K562 (cell line): ENCODE measurements around the gene BLZF1. TPM values are rescaled to one million over a fixed set of nuclear protein-coding genes. Genes with fewer than 3 reads are reported as not detected.
A peak's percentile ranks its signal among the peaks of the same experiment; 100 is the strongest.

Source experiments
- ATAC-seq: fragments of 200-7000 bp; cut with Tn5 transposase; 3 replicates; pipeline ENCODE4 v1.9.1; 2020; ENCODE audit warnings: moderate library complexity
- BruUV-seq: library from RNA; stranded (reverse); fragments of 400-500 nt; replicated peaks from 2 replicates; lab custom pipeline; 2021; lab: Mats Ljungman, UMichigan
- CTCF ChIA-PET: fragments of 300-600 bp; formaldehyde crosslinking; extraction: SDS; loops from one replicate; lab custom pipeline; 2021; ENCODE audit warnings: low intra/inter-chr PET ratio; lab: Yijun Ruan, JAX
- POLR2A ChIA-PET: fragments of 300-600, 350-650 bp; sonication (Branson Sonifier 250); formaldehyde crosslinking; extraction: SDS; loops from one replicate; lab custom pipeline; 2021; ENCODE audit warnings: antibody characterized with exemption, inconsistent platforms; lab: Yijun Ruan, JAX
- DNase-seq, 4 experiments: peaks; one replicate each; pipeline versions ENCODE4 v3.0.0 to v3.0.0-alpha.2; 2011 to 2018; ENCODE audit warnings: low spot score in 3 of 4, mixed read lengths in 3 of 4; ENCODE audit errors: extremely low read depth in 1 of 4
- FAIRE-seq: peaks from 2 replicates; lab custom pipeline; 2011; peaks lifted over from hg19 to GRCh38; lab: Jason Lieb, UNC
- H2AFZ ChIP-seq: 2 replicates; pipeline ENCODE4 v1.6.0; 2011; ENCODE audit warnings: low read depth, low read length, control low read depth, inconsistent platforms
- H3K27ac ChIP-seq: fragments of 200-600 bp; 3 replicates; pipeline ENCODE4 v1.8.0; 2011; ENCODE audit warnings: low read depth, mild to moderate bottlenecking, control low read depth, inconsistent platforms, low read length, moderate library complexity, mixed read lengths; ENCODE audit errors: extremely low read depth
- H3K27me3 ChIP-seq, 2 experiments: fragments of 300-600 bp in 1 of 2; 2 replicates in 1 of 2; 3 replicates in 1 of 2; pipeline versions ENCODE4 v1.6.0 to v1.8.0; 2011; ENCODE audit warnings: inconsistent platforms in 2 of 2, low read length in 2 of 2, mild to moderate bottlenecking in 1 of 2, mixed read lengths in 1 of 2, moderate library complexity in 1 of 2; ENCODE audit not compliant: control insufficient read depth in 2 of 2, insufficient read depth in 2 of 2
- H3K36me3 ChIP-seq: fragments of 300-600 bp; 3 replicates; pipeline ENCODE4 v1.8.0; 2011; ENCODE audit warnings: mild to moderate bottlenecking, low read length, inconsistent platforms; ENCODE audit not compliant: control insufficient read depth, insufficient read depth
- H3K4me1 ChIP-seq, 2 experiments: fragments of 200-600 bp in 1 of 2; replicated peaks in 1 of 2; 2 replicates in 1 of 2; 3 replicates in 1 of 2; pipeline versions ENCODE4 v1.5.1 to v1.8.0; 2011; ENCODE audit warnings: inconsistent platforms in 2 of 2, low read length in 2 of 2, mild to moderate bottlenecking in 1 of 2, mixed read lengths in 1 of 2, moderate library complexity in 1 of 2; ENCODE audit not compliant: control insufficient read depth in 2 of 2, insufficient read depth in 2 of 2
- H3K4me2 ChIP-seq: 2 replicates; pipeline ENCODE4 v1.6.1; 2011; ENCODE audit warnings: low read length, control low read depth, inconsistent platforms, mixed read lengths; ENCODE audit not compliant: insufficient read depth
- H3K4me3 ChIP-seq: fragments of 200-600 bp; sonication (generic), shearing (Covaris generic); 2 replicates; pipeline ENCODE4 v1.5.1; 2016; ENCODE audit warnings: control low read depth, inconsistent platforms
- H3K79me2 ChIP-seq: fragments of 200-600 bp; 3 replicates; pipeline ENCODE4 v1.8.0; 2011; ENCODE audit warnings: low read length, inconsistent platforms; ENCODE audit not compliant: control insufficient read depth, insufficient read depth
- H3K9ac ChIP-seq, 2 experiments: 2 replicates each; pipeline versions ENCODE4 v1.6.0 to v1.6.1; 2011; ENCODE audit warnings: low read depth in 2 of 2, low read length in 2 of 2, control low read depth in 1 of 2, inconsistent platforms in 1 of 2, mild to moderate bottlenecking in 1 of 2, mixed read lengths in 1 of 2; ENCODE audit not compliant: insufficient read depth in 1 of 2
- H3K9me1 ChIP-seq: one replicate; pipeline ENCODE4 v1.6.0; 2011; ENCODE audit warnings: inconsistent platforms, mild to moderate bottlenecking, low read length, moderate library complexity; ENCODE audit not compliant: control insufficient read depth, insufficient read depth
- H3K9me3 ChIP-seq: replicated peaks from 2 replicates; pipeline ENCODE4 v1.5.1; 2011; ENCODE audit warnings: low read depth, low read length, inconsistent platforms; ENCODE audit not compliant: control insufficient read depth, insufficient read depth
- H4K20me1 ChIP-seq: replicated peaks from 2 replicates; pipeline ENCODE4 v1.6.1; 2011; ENCODE audit warnings: low read length, inconsistent platforms, mixed read lengths; ENCODE audit not compliant: control insufficient read depth, insufficient read depth
- BRD4 ChIP-seq: fragments of 200-600 bp; sonication (generic); IDR thresholded peaks from 2 replicates; pipeline ENCODE4 v1.6.1; 2017; ENCODE audit warnings: inconsistent platforms
- CBFA2T3 ChIP-seq: fragments of 450-650 bp; IDR thresholded peaks from 2 replicates; pipeline ENCODE4 v1.6.1; 2017
- EP300 ChIP-seq: IDR thresholded peaks from 2 replicates; pipeline ENCODE4 v1.6.1; 2012; ENCODE audit warnings: low read length, improper control_type of control experiment
- GATAD2B ChIP-seq: fragments of 450-650 bp; IDR thresholded peaks from 2 replicates; pipeline ENCODE4 v1.6.1; 2017; ENCODE audit warnings: mild to moderate bottlenecking, borderline replicate concordance
- HMBOX1 ChIP-seq: sonication (generic); IDR thresholded peaks from 2 replicates; pipeline ENCODE4 v1.6.1; 2016
- REST ChIP-seq, 2 experiments: fragments of 450-650 bp; formaldehyde crosslinking in 1 of 2; IDR thresholded peaks; 2 replicates each; pipeline versions ENCODE4 v1.4.0 to v1.6.1; 2014 to 2020; ENCODE audit warnings: mild to moderate bottlenecking in 2 of 2, borderline replicate concordance in 1 of 2, low read depth in 1 of 2
- SNRNP70 ChIP-seq: fragments of 200-400 bp; formaldehyde crosslinking; optimal IDR thresholded peaks from 2 replicates; pipeline ENCODE3; 2017; ENCODE audit warnings: low read depth, low read length
- ZBTB17 ChIP-seq: fragments of 450-650 bp; formaldehyde crosslinking; IDR thresholded peaks from 2 replicates; pipeline ENCODE4 v1.4.0; 2020; ENCODE audit warnings: mild to moderate bottlenecking
- ZNF398 ChIP-seq: fragments of 250-450 bp; sonication (Bioruptor Pico); IDR thresholded peaks from 2 replicates; pipeline ENCODE4 v1.8.0; 2021; ENCODE audit warnings: moderate library complexity, mild to moderate bottlenecking, inconsistent platforms
- ZNF644 ChIP-seq: fragments of 200-800 bp; sonication (Bioruptor generic); IDR thresholded peaks from 2 replicates; pipeline ENCODE4 v1.6.1; 2016; ENCODE audit warnings: low read depth, missing genetic modification characterization, missing compliant biosample characterization
- WGBS: fragments of 100-300 bp; shearing (Covaris generic); methylation state at CpG from one replicate; pipeline ENCODE4 v1.1.6; 2016; ENCODE audit warnings: low coverage, mixed read lengths; ENCODE audit not compliant: insufficient coverage; ENCODE audit errors: missing lambda C conversion rate; 5-methylcytosine and 5-hydroxymethylcytosine counted together
- in situ Hi-C: fragments of 300-500 bp; cut with MboI; formaldehyde crosslinking; loops from 4 replicates; pipeline ENCODE4 v1.15.0; 2018; ENCODE audit warnings: inconsistent platforms, mixed read lengths
- intact Hi-C: fragments of 100-400 bp; cut with micrococcal nuclease; formaldehyde crosslinking; loops from 2 replicates; pipeline ENCODE4 v1.14.2; 2022
- polyA plus RNA-seq, 8 experiments: library from polyadenylated mRNA; depleted of rRNA in 4 of 8; stranded (reverse) in 5 of 8; unstranded in 3 of 8; fragments of >200 nt; fragmentation: Nextera tagmentation in 2 of 8; fragmentation: Illumina TruSeq in 1 of 8; extraction: Ambion mirVana in 2 of 8; extraction: Trizol in 1 of 8; gene quantifications; 2 replicates each; pipeline versions ENCODE4 v1.2.1 to v1.2.3, GENCODE V29; 2011 to 2014; ENCODE audit warnings: inconsistent platforms in 1 of 8, missing spikeins in 1 of 8
- total RNA-seq, 7 experiments: library from RNA; depleted of rRNA in 6 of 7; stranded (reverse); fragments of >200 nt in 6 of 7; fragmentation: Illumina TruSeq in 2 of 7; extraction: Trizol in 2 of 7; gene quantifications; 2 replicates each; pipeline versions ENCODE4 v1.2.1 to v1.2.3, GENCODE V29; 2011 to 2021; ENCODE audit warnings: low replicate concordance in 1 of 7

The BLZF1 gene
- total and polyA plus RNA-seq, 9 of the 15 experiments (the other 6 are each of a cell fraction or from before 2014, with no cell fraction given) = 20.5 to 32.8 (median 25.3) TPM

GRCh38 chr1:169345511-169345910, 22.5 kb upstream of the BLZF1 start:
- TF ChIP-seq SNRNP70 = no peak
- TF ChIP-seq EP300 = peak; percentile 13; the same call in 1 of the 2 replicates
- 0 out of 2 replicates have a peak, but pooled peaks have one; percentile 12 for TF ChIP-seq REST (IDR thresholded peaks at IDR 0.05; ENCODE audit: borderline replicate concordance)
- TF ChIP-seq REST (CRISPR knock-in tag; IDR thresholded peaks at IDR 0.05; ENCODE audit: low read depth) = no peak
- peak; percentile 69; the same call in 1 of the 2 replicates for TF ChIP-seq ZBTB17 (CRISPR knock-in tag)
- no peak for TF ChIP-seq ZNF644 (tag)
- TF ChIP-seq ZNF398 (CRISPR knock-in tag) = no peak
- 0 out of 2 replicates have a peak, but pooled peaks have one; percentile 22 for TF ChIP-seq GATAD2B
- TF ChIP-seq HMBOX1 = peak; percentile 67
- 0 out of 2 replicates have a peak, but pooled peaks have one; percentile 13 for TF ChIP-seq BRD4
- TF ChIP-seq CBFA2T3 = 0 out of 2 replicates have a peak, but pooled peaks have one; percentile 24
- CTCF ChIA-PET = no interaction called here
- BruUV-seq = no TSS peak
- peak; percentile 59 for ATAC-seq
- H3K4me3 ChIP-seq = no peak overlapping the region
- peak overlapping the region; percentile 33; the same call in 1 of the 2 replicates for H3K4me2 ChIP-seq
- H3K9me3 ChIP-seq = no peaks in the 10 kb centered on the region
- no peaks in the 10 kb centered on the region for H3K36me3 ChIP-seq
- H3K27me3 ChIP-seq = no peaks in the 10 kb centered on the region
- peaks cover 0 to 10% of the 10 kb centered on the region in 2 experiments; a peak in 3 of 5 replicates for H3K4me1 ChIP-seq
- H4K20me1 ChIP-seq = no peaks in the 10 kb centered on the region
- no peak overlapping the region for H3K9ac ChIP-seq
- DNase-seq = no peak
- POLR2A ChIA-PET = interaction anchor here (1.2 kb wide), 1 partner anchor 234 kb away, joined by 3 read pairs; no protein-coding TSS in a partner anchor
- WGBS = 93% methylated on average over 1 of the region's 1 CpG
- in situ Hi-C loops = no loop called here
- H3K9me1 ChIP-seq = no peaks in the 10 kb centered on the region
- peak overlapping the region; percentile 10; the same call in 2 of the 3 replicates for H3K27ac ChIP-seq
- FAIRE-seq = peak; percentile 63
- H3K79me2 ChIP-seq = no peaks in the 10 kb centered on the region
- intact Hi-C loops = loop anchor here (5.0 to 10.0 kb wide), 5 partner anchors 153 to 908 kb away; no protein-coding TSS in a partner anchor
- H2AFZ ChIP-seq = no peak overlapping the region
